HT-29 (cell line): ENCODE measurements around the gene THNSL1. TPM values are rescaled to one million over a fixed set of nuclear protein-coding genes. Genes with fewer than 3 reads are reported as not detected.
"Not testable (repeated sequence)": the region's sequence is repeated elsewhere in the genome, so short reads cannot be mapped to it uniquely, and the experiment has no call there.

ENCODE experiments used
- DNase-seq: peaks from one replicate; pipeline ENCODE4 v3.0.0-alpha.2; 2015; ENCODE audit warnings: low spot score
- total RNA-seq: library from RNA; depleted of rRNA; stranded (reverse); fragments of >200 nt; shearing (Covaris generic); gene quantifications from 2 replicates; pipeline ENCODE4 v1.2.3, GENCODE V29; 2014

THNSL1 gene
- total RNA-seq, 1 experiment from 2014 or later = 2.0 TPM

DNA sequence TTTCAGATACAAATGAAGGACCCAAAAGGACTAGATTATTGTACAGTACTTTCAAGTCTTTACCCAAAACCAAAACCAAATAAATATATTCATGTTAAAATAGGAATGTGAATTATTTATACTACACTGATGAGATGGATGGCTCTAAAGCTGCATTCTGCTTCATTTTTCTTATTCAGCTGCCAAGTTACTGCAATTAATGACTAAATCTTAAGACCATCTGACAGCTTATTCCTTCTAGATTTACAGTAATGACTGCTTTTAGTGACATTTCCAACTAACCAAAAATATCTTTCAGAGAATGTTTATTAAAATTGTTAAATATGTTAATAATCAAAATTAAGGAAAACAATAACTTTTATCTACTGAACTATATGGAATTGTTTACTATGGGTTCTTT, 21.3 kb upstream of the THNSL1 start:
- DNase-seq = no peak

GRCh38 chr10:24998044-24998443, 18.4 kb upstream of the THNSL1 start:
- DNase-seq = no peak

GRCh38 chr10:25011591-25011990, 4.8 kb upstream of the THNSL1 start:
- not testable (repeated sequence) for DNase-seq

DNA sequence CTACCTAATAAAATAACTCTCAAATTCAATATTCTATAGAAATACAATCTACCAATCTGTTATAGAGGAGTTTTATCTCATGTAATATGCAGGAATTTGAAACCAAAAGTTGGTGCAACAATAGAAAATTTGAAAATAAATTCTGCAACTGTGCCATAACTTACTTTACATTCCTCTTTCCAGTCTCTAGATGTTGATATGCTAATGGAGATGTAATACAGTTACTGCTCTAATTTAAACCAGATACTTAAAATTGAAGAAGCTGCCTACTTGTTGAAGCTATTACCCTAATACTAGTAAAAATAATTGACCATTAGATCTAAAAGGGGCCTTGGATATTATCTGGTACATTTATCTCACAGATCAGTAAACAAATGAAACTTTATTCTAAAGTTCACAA, 1.8 kb upstream of the THNSL1 start:
- no peak for DNase-seq

- peak; percentile 98 for DNase-seq
Observed at GRCh38 chr10:25015828-25016375, 510 bp upstream of the THNSL1 start, which contains the start of gene ENKUR. ENKUR (minus strand) TSS chr10:25016158; CDS start chr10:25015936, 222 bp downstream.

DNA sequence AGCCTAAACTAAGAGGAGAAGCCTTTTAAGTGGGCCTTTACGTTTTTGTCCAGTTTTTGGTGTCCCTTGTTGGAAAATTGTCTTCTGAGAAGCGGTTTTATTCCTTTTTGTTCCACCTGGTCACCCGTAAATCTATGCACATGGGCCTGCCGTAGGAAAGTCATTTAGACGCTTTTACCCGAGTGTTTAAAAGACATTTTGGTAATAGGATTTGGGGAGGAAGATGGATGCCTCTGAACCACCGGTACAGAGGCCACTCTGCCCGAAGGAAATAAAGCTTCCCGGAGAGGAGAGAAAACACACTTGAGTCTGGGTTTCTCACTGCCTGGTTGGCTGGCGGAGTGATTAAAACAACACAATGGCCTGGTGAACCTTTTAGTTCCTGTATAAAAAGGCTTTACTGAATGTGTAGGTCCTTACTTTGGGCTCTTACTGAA, 760 bp downstream of the THNSL1 start:
- no peak for DNase-seq

- DNase-seq = peak; percentile 9
Observed at GRCh38 chr10:25017661-25018060, 1.2 kb downstream of the THNSL1 start.

DNA sequence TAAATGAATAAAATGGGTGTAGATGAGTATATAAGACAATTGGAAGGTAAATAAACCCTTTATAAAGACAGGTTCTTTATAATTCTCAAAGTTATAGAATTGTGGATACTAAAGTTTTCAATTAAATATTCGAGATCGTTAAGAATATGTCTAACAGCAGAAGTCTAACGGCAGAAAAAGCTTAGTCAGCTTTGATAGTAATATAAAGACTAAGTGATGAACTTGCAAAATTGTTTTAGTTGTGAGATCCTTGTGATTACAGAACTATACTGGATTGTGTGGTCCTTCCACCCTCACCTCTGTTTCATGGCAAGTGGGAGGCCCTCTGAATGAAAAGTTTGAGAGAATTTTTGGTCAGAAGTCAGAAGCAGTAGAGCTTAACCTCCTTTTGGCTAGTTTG, 2.3 kb downstream of the THNSL1 start:
- no peak for DNase-seq

- DNase-seq = no peak
Observed at GRCh38 chr10:25023278-25023677, 6.9 kb downstream of the THNSL1 start.

DNA sequence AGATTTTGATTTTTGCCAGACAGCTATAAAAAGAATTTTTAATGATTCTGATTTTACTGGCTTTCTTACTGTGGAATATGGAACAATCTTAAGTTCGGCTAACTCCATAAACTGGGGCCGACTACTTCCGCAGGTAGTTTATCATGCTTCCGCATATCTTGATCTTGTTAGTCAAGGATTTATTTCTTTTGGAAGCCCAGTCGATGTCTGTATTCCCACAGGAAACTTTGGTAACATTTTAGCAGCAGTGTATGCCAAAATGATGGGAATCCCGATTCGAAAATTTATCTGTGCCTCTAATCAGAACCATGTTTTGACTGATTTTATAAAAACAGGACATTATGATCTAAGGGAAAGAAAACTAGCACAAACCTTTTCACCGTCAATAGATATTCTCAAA, 8.1 kb downstream of the THNSL1 start:
- DNase-seq = no peak

- peak; percentile 52 for DNase-seq
Observed at GRCh38 chr10:25026463-25026862, 10.1 kb downstream of the THNSL1 start.

- DNase-seq = no peak
Observed at GRCh38 chr10:25028711-25029110, 12.3 kb downstream of the THNSL1 start.

GRCh38 chr10:25029519-25029918, 13.1 kb downstream of the THNSL1 start:
- no peak for DNase-seq

- no peak for DNase-seq
Observed at GRCh38 chr10:25036381-25036780, 20.0 kb downstream of the THNSL1 start.

GRCh38 chr10:25038325-25038724, 21.9 kb downstream of the THNSL1 start:
- no peak for DNase-seq

- DNase-seq = no peak
Observed at GRCh38 chr10:25039531-25039930, 23.1 kb downstream of the THNSL1 start.

- no peak for DNase-seq
Observed at GRCh38 chr10:25046641-25047040, 30.2 kb downstream of the THNSL1 start.

- no peak for DNase-seq
Observed at GRCh38 chr10:25047088-25047487, 30.7 kb downstream of the THNSL1 start.

- DNase-seq = no peak
Observed at GRCh38 chr10:25047591-25048301, 31.3 kb downstream of the THNSL1 start.

- no peak for DNase-seq
Observed at GRCh38 chr10:25048450-25048849, 32.0 kb downstream of the THNSL1 start.

DNA sequence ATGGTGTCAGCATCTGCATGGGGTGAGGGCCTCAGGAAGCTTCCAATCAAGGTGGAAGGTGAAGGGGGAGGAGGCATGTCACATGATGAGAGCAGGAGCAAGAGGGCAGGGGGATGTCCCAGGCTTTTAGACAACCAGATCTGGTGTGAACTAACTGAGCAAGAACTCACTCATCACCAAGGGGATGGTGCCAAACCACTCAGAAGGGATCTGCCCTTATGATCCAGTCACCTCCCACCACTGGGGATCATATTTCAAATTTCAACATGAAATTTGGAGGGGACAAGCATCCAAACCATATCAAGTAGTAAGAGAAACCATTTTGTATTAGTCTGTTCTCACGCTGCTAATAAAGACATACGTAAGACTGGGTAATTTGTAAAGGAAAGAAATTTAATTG, 33.6 kb downstream of the THNSL1 start:
- no peak for DNase-seq

- no peak for DNase-seq
Observed at GRCh38 chr10:25050402-25050801, 34.0 kb downstream of the THNSL1 start.

- no peak for DNase-seq
Observed at GRCh38 chr10:25052012-25052411, 35.6 kb downstream of the THNSL1 start.
